ENCODE data around the gene HACD2.

Gene HACD2

DNA sequence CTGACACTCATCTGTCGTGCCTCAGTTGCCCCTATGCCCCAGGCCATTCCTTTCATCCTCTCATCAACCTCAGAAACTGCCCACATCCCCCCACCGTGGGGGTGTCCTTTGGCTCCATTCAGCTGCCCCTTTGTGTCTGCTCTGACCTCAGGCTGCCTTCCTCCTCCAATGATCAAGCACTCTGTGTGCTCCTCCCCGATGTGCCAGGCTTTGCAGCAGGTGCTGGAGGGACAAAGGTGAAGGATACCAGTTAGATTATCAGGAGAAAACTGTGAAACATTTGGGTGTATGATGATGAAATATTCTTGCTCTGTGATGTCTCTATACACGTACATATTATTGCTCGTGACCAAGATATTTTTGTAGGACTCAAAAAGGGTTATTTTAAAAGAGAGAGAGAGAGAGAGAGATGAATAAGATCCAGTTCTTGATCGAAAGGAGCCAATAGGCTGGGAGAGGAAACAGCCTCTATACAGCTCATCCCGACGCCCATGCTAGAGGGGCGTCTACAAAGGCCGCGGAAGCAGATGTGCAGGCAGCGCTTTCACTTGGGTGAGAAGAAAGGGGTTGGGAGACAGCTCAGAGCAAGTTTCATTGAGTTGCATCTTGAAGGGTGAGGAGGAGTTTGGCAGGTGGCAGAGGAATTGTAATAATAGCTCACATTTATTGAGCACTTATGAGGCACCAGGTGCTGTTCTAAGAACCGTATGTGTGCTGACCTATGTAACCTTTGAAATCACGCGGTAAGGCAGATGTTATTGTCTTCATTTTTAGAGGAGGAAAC lies 107.7 kb downstream of the HACD2 start:
- peak; percentile 7 for DNase-seq

GRCh38 chr3:123475786-123476185 lies 109.1 kb downstream of the HACD2 start:
- DNase-seq = no peak

GRCh38 chr3:123471106-123471505 lies 113.7 kb downstream of the HACD2 start:
- DNase-seq = no peak

DNA sequence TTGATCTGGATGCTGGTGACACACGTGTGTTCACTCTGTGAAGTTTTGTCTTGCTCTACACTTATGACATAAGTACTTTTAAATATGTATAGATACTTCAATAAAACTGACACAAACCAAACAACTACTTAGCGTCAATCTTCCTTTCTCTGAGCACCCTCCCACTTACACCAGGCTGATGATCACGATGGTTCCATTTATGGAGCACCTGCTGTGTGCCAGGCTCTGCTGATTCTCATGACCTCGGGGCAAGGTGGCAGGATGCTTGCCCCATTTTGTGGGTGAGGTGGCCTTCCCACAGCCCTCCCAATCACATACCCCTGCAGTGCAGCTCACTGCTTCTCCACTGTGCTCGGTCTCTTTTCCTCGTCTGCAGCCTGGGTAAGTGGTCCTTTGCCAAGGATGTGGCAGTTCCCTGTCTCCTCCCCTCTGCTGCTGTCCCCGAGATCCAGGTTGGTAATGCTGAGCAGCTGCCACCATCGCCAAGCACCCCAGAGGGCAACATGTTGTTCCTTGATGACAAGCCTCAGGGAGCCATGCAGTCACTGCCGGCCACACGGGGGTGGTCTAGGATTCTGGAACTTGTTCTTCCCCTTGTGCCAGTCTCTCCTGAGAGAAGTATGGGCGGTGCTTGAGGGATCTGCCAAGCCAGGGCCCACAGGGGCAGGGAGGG lies 115.4 kb downstream of the HACD2 start:
- DNase-seq = no peak

GRCh38 chr3:123467046-123467445 lies 117.8 kb downstream of the HACD2 start:
- DNase-seq = no peak

DNA sequence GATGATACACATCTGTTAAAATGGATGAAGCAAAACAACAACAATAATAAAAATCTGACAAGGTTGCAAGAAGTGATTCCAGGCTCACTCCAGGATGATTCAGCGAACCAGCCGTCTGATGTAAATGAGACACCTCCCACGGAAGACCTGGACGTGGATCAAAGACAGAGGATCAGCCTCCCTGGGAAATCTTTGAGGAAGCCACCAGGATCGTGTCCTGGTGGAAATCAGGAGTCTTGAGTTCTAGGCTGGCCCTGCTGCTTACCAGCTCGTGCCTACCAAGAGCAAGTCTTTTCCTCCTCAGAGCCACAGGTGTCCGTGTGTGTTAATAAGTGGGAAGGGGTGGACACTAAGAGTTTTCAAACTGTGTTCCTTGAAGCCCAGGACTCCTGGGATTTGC lies 120.6 kb downstream of the HACD2 start:
- DNase-seq = no peak

- no peak for DNase-seq
Measured at GRCh38 chr3:123459862-123460261, 125.0 kb downstream of the HACD2 start.

GRCh38 chr3:123458255-123458654 lies 126.6 kb downstream of the HACD2 start:
- no peak for DNase-seq

- DNase-seq = no peak
Measured at GRCh38 chr3:123457841-123458240, 127.0 kb downstream of the HACD2 start.

GRCh38 chr3:123453675-123454074 lies 131.2 kb downstream of the HACD2 start:
- DNase-seq = no peak

DNA sequence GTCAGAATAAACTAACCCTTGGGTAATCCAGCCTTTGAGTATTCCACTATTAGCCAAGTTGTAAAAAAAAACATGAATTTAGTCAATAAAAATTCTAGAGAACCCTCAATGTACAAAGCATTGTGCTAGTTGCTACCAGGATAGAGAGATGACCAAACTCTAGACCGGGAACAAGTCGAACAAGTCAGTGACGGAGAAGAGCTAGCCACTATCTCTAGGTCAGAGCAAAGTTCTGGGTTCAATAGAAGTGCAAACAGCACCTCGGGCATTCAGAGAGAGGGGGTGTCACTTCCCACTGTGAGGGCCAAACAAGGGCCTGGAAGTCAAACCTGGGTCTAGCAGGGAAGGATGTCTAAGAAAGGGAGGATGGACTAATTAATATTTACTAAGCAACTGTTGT lies 133.7 kb downstream of the HACD2 start:
- DNase-seq = no peak

DNA sequence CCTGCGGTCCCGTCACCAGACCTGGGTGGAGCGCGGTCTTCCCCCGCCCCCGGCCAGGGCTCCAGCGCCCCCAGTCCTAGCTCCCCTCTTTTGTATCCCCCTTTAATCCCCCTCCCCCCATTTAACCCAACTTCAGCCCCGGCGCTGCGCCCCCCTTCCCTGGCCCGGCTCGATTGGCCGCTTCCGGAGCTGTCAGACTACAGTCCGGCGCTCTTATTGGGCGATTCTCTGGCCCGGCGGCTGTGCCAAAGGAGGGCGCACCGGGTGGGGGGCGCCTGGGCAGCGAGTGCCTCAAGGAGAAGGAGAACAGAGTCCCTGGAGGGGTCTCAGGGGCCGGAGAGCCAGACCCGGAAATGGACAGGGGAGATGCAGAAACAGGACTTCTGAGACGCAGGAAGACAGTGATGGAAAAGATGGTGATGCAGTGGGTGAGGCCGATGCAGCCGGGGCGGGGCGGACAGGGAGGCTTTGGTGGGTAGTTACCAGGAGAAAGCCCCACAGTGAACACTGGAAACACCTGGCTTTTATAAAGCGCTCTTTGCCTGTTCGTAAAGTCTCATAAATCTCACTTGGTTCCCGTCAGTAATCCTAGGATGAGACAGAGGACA lies 134.8 kb downstream of the HACD2 start:
- no peak for DNase-seq

- no peak for DNase-seq
Measured at GRCh38 chr3:123449102-123449996, 135.5 kb downstream of the HACD2 start.

DNA sequence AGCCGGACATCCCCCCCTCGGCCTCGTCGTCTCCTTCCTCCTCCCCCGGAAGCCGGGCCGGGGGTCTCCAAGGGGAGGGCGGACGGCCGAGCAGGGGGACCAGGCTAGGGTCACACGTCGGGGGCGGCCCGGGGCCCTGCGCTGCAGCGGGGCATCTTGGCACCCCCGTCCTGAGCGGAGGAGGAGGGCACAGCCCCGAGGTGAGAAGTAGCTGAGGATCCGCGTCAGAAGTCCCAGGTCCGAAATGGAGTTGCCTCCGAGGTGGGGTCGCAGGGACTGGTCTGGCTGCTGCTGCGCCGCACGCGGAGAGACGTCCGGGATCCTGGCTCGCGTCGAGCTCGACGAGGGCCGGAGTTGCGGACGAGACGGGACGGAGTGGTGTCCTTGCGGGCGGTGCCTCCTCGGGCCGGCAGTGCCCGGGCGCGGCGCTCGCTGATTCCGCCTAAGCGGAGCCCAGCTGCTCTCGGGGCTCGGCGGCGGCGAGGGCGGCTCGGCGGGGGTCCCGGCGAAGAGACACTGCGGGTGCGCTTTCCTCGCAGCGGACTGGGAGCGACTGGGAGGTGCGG lies 136.2 kb downstream of the HACD2 start, which contains the start of gene ADCY5:
Gene ADCY5 (minus strand): TSS at position 555 of the 566 bp plus-strand sequence. CDS start 545 bp downstream, at position 10.
- no peak for DNase-seq

- DNase-seq = no peak
Measured at GRCh38 chr3:123447749-123448517, 136.9 kb downstream of the HACD2 start.

DNA sequence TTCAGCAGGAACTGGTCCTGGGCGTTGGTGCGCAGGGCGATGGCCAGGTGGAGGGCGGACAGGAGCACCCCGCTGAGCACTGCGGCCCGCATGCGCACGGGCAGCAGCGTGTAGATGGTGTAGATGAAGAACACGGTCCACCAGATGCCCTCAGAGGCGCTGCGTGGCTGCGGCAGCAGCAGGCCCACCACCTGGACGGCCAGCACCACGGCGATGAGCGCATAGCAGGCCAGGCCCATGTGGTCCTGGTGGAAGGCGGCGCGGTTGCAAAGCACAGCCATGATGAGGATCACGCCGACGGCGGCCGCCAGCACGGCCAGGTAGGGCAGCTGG lies 137.5 kb downstream of the HACD2 start:
- no peak for DNase-seq

- DNase-seq = no peak
Measured at GRCh38 chr3:123446610-123447109, 138.2 kb downstream of the HACD2 start.

GRCh38 chr3:123446210-123446609 lies 138.6 kb downstream of the HACD2 start:
- no peak for DNase-seq

GRCh38 chr3:123445702-123446101 lies 139.2 kb downstream of the HACD2 start:
- DNase-seq = no peak

DNA sequence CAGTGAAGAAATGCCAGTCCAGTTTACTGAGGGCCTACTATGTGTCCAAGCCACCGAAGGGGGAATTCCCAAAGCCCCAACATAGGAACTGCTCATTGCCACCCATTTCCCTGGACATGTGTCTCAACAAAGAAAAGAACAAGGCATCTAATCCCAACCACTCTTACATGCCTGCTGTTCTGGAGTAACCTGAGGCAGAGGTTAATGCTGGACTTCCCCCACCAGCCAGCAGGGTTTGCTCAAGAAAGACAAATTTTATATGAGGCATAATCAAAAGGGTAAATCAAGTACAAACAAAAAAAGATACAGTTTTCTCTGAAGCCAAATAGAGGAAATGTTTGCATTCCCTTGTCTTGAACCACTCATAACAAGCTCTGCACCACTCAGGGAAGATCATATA lies 140.1 kb downstream of the HACD2 start:
- no peak for DNase-seq

DNA sequence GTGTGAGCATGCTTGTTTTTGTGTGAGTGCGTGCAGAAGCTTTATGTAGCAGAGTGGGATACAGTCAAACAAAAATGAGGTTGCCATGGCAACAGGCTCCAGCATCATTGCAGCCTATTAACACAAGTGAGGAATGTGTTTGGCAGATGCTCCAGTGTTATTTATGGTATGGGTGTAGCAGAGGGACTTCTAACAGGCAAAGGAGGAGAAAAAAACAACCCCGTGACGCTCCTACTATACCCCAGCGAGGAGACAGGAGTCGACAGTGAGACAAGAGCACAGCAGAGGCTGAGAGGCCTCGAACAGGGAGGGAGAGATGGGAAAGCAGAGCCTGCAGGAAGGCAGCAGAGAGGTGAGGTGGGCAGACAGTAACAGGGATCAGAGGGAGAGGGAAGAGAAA lies 140.8 kb downstream of the HACD2 start:
- DNase-seq = no peak

DNA sequence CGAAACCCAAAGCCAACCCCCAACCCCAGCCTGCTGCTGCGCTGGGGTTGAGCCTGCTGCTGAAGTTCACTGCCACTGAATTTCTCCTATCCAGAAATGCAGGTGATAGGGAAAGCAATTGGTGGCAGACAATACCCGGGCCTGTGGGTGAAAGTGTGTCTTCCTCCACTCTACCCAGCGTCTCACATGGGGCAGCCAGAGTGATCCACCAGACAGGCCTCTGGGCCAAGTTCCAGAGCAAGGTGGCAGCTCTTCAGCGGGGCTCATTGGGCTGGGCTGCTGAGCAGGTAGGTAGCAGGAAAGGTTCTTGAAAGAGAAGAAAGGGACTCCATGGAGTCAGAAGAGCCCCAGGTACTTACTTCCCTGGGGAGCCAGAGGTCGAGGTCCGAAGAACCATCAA lies 141.9 kb downstream of the HACD2 start:
- DNase-seq = no peak

Measured in NCI-H1436 treated with DMSO at 0.1 percent for 48 hours (cell line).